Trophoblast cell (in vitro differentiated cells and primary cell): ENCODE data around the gene TTLL10.

Experiments
- DNase-seq, 2 donors: peaks; one replicate each; pipeline ENCODE4 v3.0.0-alpha.2; 2016
- H2AFZ ChIP-seq: 2 replicates; pipeline ENCODE4 v1.6.1; 2013; ENCODE audit warnings: low read length, moderate library complexity, mild to moderate bottlenecking; ENCODE audit not compliant: insufficient read depth, poor library complexity
- H2AK5ac ChIP-seq: 2 replicates; pipeline ENCODE4 v1.6.1; 2013; ENCODE audit warnings: mild to moderate bottlenecking, low read length
- H2BK120ac ChIP-seq: 2 replicates; pipeline ENCODE4 v1.6.1; 2013; ENCODE audit warnings: low read length, mild to moderate bottlenecking, moderate library complexity; ENCODE audit not compliant: insufficient read depth, poor library complexity
- H2BK12ac ChIP-seq: 2 replicates; pipeline ENCODE4 v1.6.1; 2013; ENCODE audit warnings: mild to moderate bottlenecking, low read length, moderate library complexity
- H2BK5ac ChIP-seq: 2 replicates; pipeline ENCODE4 v1.6.1; 2013; ENCODE audit warnings: low read length, low read depth, moderate library complexity, mild to moderate bottlenecking; ENCODE audit not compliant: poor library complexity
- H3K14ac ChIP-seq: 2 replicates; pipeline ENCODE4 v1.6.1; 2013; ENCODE audit warnings: mild to moderate bottlenecking, low read length
- H3K18ac ChIP-seq: 2 replicates; pipeline ENCODE4 v1.6.1; 2013; ENCODE audit warnings: mild to moderate bottlenecking, low read length
- H3K23ac ChIP-seq: 2 replicates; pipeline ENCODE4 v1.6.1; 2013; ENCODE audit warnings: low read length
- H3K27ac ChIP-seq: 2 replicates; pipeline ENCODE4 v1.5.1; 2013; ENCODE audit warnings: low read depth, mild to moderate bottlenecking, inconsistent platforms, low read length, moderate library complexity
- H3K27me3 ChIP-seq: 2 replicates; pipeline ENCODE4 v1.6.1; 2013; ENCODE audit warnings: inconsistent platforms, mild to moderate bottlenecking, low read length, moderate library complexity; ENCODE audit not compliant: insufficient read depth
- H3K36me3 ChIP-seq, 2 experiments: 1 replicate in 1 of 2; 2 replicates in 1 of 2; pipeline ENCODE4 v1.6.1; 2013; ENCODE audit warnings: low read length in 2 of 2, mild to moderate bottlenecking in 2 of 2, moderate library complexity in 1 of 2; ENCODE audit not compliant: insufficient read depth in 2 of 2, control insufficient read depth in 1 of 2
- H3K4ac ChIP-seq: 2 replicates; pipeline ENCODE4 v1.6.1; 2013; ENCODE audit warnings: low read depth, mild to moderate bottlenecking, low read length, moderate library complexity
- H3K4me1 ChIP-seq, 2 experiments: 1 replicate in 1 of 2; 2 replicates in 1 of 2; pipeline ENCODE4 v1.6.1; 2013; ENCODE audit warnings: low read length in 2 of 2, mild to moderate bottlenecking in 2 of 2, moderate library complexity in 1 of 2; ENCODE audit not compliant: insufficient read depth in 2 of 2, control insufficient read depth in 1 of 2
- H3K4me2 ChIP-seq: 2 replicates; pipeline ENCODE4 v1.6.1; 2013; ENCODE audit warnings: inconsistent platforms, mild to moderate bottlenecking, low read length, moderate library complexity
- H3K4me3 ChIP-seq: 2 replicates; pipeline ENCODE4 v1.5.1; 2013; ENCODE audit warnings: mild to moderate bottlenecking, low read depth, low read length, inconsistent platforms
- H3K79me1 ChIP-seq: one replicate; pipeline ENCODE4 v1.6.1; 2013; ENCODE audit warnings: low read length
- H3K79me2 ChIP-seq: 2 replicates; pipeline ENCODE4 v1.6.1; 2013; ENCODE audit warnings: low read length, mild to moderate bottlenecking; ENCODE audit not compliant: control insufficient read depth, insufficient read depth, poor library complexity
- H3K9ac ChIP-seq: 2 replicates; pipeline ENCODE4 v1.6.1; 2013; ENCODE audit warnings: mild to moderate bottlenecking, low read length
- H3K9me3 ChIP-seq: 2 replicates; pipeline ENCODE4 v1.6.1; 2013; ENCODE audit warnings: low read depth, mild to moderate bottlenecking, control low read depth, inconsistent platforms, low read length; ENCODE audit not compliant: insufficient read depth
- H4K12ac ChIP-seq: 2 replicates; pipeline ENCODE4 v1.6.1; 2013; ENCODE audit warnings: low read depth, mild to moderate bottlenecking, low read length, moderate library complexity
- H4K8ac ChIP-seq: 2 replicates; pipeline ENCODE4 v1.6.1; 2013; ENCODE audit warnings: low read depth, mild to moderate bottlenecking, low read length, moderate library complexity
- H4K91ac ChIP-seq: one replicate; pipeline ENCODE4 v1.6.1; 2013; ENCODE audit warnings: low read depth, mild to moderate bottlenecking, low read length, moderate library complexity
- WGBS: extraction: QIAGEN DNeasy Blood & Tissue Kit; methylation state at CpG from one replicate; pipeline ENCODE4 v1.1.7; 2013; ENCODE audit warnings: missing lambda C conversion rate; ENCODE audit not compliant: insufficient read length, insufficient coverage; ENCODE audit errors: extremely low coverage; 5-methylcytosine and 5-hydroxymethylcytosine counted together

Gene TTLL10

GRCh38 chr1:1206376-1206965 lies 32.8 kb downstream of the TTLL10 start, which contains the start of gene TNFRSF18:
Gene TNFRSF18, minus strand, starts transcription at chr1:1206592. Its CDS starts 21 bp downstream, at chr1:1206571.
- H3K14ac ChIP-seq: no peak within 1 kb of the TSS
- H4K8ac ChIP-seq: no peak within 1 kb of the TSS
- peak in 1 of 2 donors; percentile 33 for DNase-seq
- H2BK5ac ChIP-seq: no peak within 1 kb of the TSS
- H3K27me3 ChIP-seq: peaks cover 12% of the 10 kb centered on the region
- H3K9ac ChIP-seq: no peak within 1 kb of the TSS
- no peak within 1 kb of the TSS for H2BK120ac ChIP-seq
- no peak within 1 kb of the TSS for H2BK12ac ChIP-seq
- no peak within 1 kb of the TSS for H3K23ac ChIP-seq
- no peak within 1 kb of the TSS for H2AK5ac ChIP-seq
- no CpG with 5 or more reads among the region's 49 CpGs for WGBS
- no peak within 1 kb of the TSS for H2AFZ ChIP-seq
- no peak within 1 kb of the TSS for H3K18ac ChIP-seq
- H3K36me3 ChIP-seq: no peaks in the 10 kb centered on the region
- H3K9me3 ChIP-seq: no peaks in the 10 kb centered on the region
- H4K12ac ChIP-seq: no peak within 1 kb of the TSS
- H3K4ac ChIP-seq: no peak within 1 kb of the TSS
- no peak within 1 kb of the TSS for H3K4me3 ChIP-seq
- peaks cover 0 to under 1% of the 10 kb centered on the region in 2 experiments for H3K4me1 ChIP-seq
- H3K27ac ChIP-seq: no peak within 1 kb of the TSS
- no peak within 1 kb of the TSS for H3K4me2 ChIP-seq
- no peaks in the 10 kb centered on the region for H3K79me1 ChIP-seq
- no peaks in the 10 kb centered on the region for H3K79me2 ChIP-seq
- H4K91ac ChIP-seq: no peak within 1 kb of the TSS

- H3K9ac ChIP-seq: no peak overlapping the region
- H3K4me2 ChIP-seq: no peak overlapping the region
- H3K79me2 ChIP-seq: no peaks in the 10 kb centered on the region
- H2BK5ac ChIP-seq: no peak overlapping the region
- no peak overlapping the region for H4K12ac ChIP-seq
- H3K18ac ChIP-seq: no peak overlapping the region
- H3K27me3 ChIP-seq: peaks cover 11% of the 10 kb centered on the region
- no peaks in the 10 kb centered on the region for H3K79me1 ChIP-seq
- H4K8ac ChIP-seq: no peak overlapping the region
- H3K14ac ChIP-seq: no peak overlapping the region
- H3K36me3 ChIP-seq: no peaks in the 10 kb centered on the region
- no peak overlapping the region for H3K4ac ChIP-seq
- H2AFZ ChIP-seq: no peak overlapping the region
- no peak overlapping the region for H3K27ac ChIP-seq
- DNase-seq: no peak
- H2AK5ac ChIP-seq: no peak overlapping the region
- no peak overlapping the region for H3K23ac ChIP-seq
- H3K4me1 ChIP-seq: no peaks in the 10 kb centered on the region
- H2BK120ac ChIP-seq: no peak overlapping the region
- peaks cover 1% of the 10 kb centered on the region for H3K9me3 ChIP-seq
- H4K91ac ChIP-seq: no peak overlapping the region
- H3K4me3 ChIP-seq: no peak overlapping the region
- no peak overlapping the region for H2BK12ac ChIP-seq
- WGBS: no CpG with 5 or more reads among the region's 19 CpGs
Measured at GRCh38 chr1:1206966-1207531, 33.4 kb downstream of the TTLL10 start.

- no peaks in the 10 kb centered on the region for H3K36me3 ChIP-seq
- no peak overlapping the region for H3K18ac ChIP-seq
- H4K12ac ChIP-seq: no peak overlapping the region
- H3K4me2 ChIP-seq: no peak overlapping the region
- no peaks in the 10 kb centered on the region for H3K79me1 ChIP-seq
- H2AK5ac ChIP-seq: no peak overlapping the region
- no peaks in the 10 kb centered on the region for H3K79me2 ChIP-seq
- WGBS: no CpG with 5 or more reads among the region's 11 CpGs
- DNase-seq: no peak
- H2AFZ ChIP-seq: no peak overlapping the region
- H4K8ac ChIP-seq: no peak overlapping the region
- H2BK5ac ChIP-seq: no peak overlapping the region
- no peak overlapping the region for H3K14ac ChIP-seq
- peaks cover 11% of the 10 kb centered on the region for H3K27me3 ChIP-seq
- no peaks in the 10 kb centered on the region for H3K4me1 ChIP-seq
- no peak overlapping the region for H3K4ac ChIP-seq
- no peak overlapping the region for H4K91ac ChIP-seq
- no peak overlapping the region for H3K9ac ChIP-seq
- H3K9me3 ChIP-seq: peaks cover 3% of the 10 kb centered on the region
- H3K27ac ChIP-seq: no peak overlapping the region
- no peak overlapping the region for H3K23ac ChIP-seq
- no peak overlapping the region for H3K4me3 ChIP-seq
- H2BK120ac ChIP-seq: no peak overlapping the region
- H2BK12ac ChIP-seq: no peak overlapping the region
Measured at GRCh38 chr1:1207571-1207892, 33.9 kb downstream of the TTLL10 start.

GRCh38 chr1:1208713-1209433 lies 35.2 kb downstream of the TTLL10 start:
- no peaks in the 10 kb centered on the region for H3K36me3 ChIP-seq
- no peak overlapping the region for H2BK5ac ChIP-seq
- H3K4ac ChIP-seq: no peak overlapping the region
- no peaks in the 10 kb centered on the region for H3K4me1 ChIP-seq
- no peak overlapping the region for H3K18ac ChIP-seq
- H2AFZ ChIP-seq: no peak overlapping the region
- H3K9me3 ChIP-seq: peaks cover 7% of the 10 kb centered on the region
- no peak overlapping the region for H2BK120ac ChIP-seq
- no peak overlapping the region for H2AK5ac ChIP-seq
- H4K12ac ChIP-seq: no peak overlapping the region
- no peak for DNase-seq
- peaks cover 11% of the 10 kb centered on the region for H3K27me3 ChIP-seq
- H3K27ac ChIP-seq: no peak overlapping the region
- H3K79me2 ChIP-seq: no peaks in the 10 kb centered on the region
- no peak overlapping the region for H3K9ac ChIP-seq
- H2BK12ac ChIP-seq: no peak overlapping the region
- H3K14ac ChIP-seq: no peak overlapping the region
- no peak overlapping the region for H3K4me3 ChIP-seq
- no peak overlapping the region for H3K23ac ChIP-seq
- WGBS: no CpG with 5 or more reads among the region's 38 CpGs
- no peak overlapping the region for H3K4me2 ChIP-seq
- H4K91ac ChIP-seq: no peak overlapping the region
- no peak overlapping the region for H4K8ac ChIP-seq
- no peaks in the 10 kb centered on the region for H3K79me1 ChIP-seq
